ENCODE data around the gene HYLS1.
"Not testable (repeated sequence)": the region's sequence is repeated elsewhere in the genome, so short reads cannot be mapped to it uniquely, and the experiment has no call there.

The HYLS1 gene

GRCh38 chr11:125902927-125903710 is 15.7 kb downstream of the HYLS1 start, which contains the start of gene PUS3:
TSS of gene PUS3 (minus strand) at chr11:125903206. CDS start at chr11:125896284, 6,922 bp downstream.
- DNase-seq (ENCODE audit: low read depth), result peak; percentile 21
- no peak for TF ChIP-seq CTCF (IDR thresholded peaks at IDR 0.05; ENCODE audit: control insufficient read depth, insufficient read depth, low read depth, low read length, missing control alignments)
- peak within 1 kb of the TSS; percentile 71 for H3K4me3 ChIP-seq (ENCODE audit: control insufficient read depth, low read depth, low read length)

- H3K4me3 ChIP-seq (ENCODE audit: control insufficient read depth, low read depth, low read length), result no peak within 1 kb of the TSS
- no peak for DNase-seq (ENCODE audit: low read depth)
- TF ChIP-seq CTCF (IDR thresholded peaks at IDR 0.05; ENCODE audit: control insufficient read depth, insufficient read depth, low read depth, low read length, missing control alignments), result no peak
Measured at GRCh38 chr11:125903711-125904659, 16.5 kb downstream of the HYLS1 start, which contains the start of gene DDX25. TSS of gene DDX25 (plus strand) at chr11:125904508. CDS start at chr11:125904518, 10 bp downstream.

- no peak for TF ChIP-seq CTCF (IDR thresholded peaks at IDR 0.05; ENCODE audit: control insufficient read depth, insufficient read depth, low read depth, low read length, missing control alignments)
- no peak for DNase-seq (ENCODE audit: low read depth)
- no peak overlapping the region for H3K4me3 ChIP-seq (ENCODE audit: control insufficient read depth, low read depth, low read length)
Measured at GRCh38 chr11:125904678-125905077, 17.2 kb downstream of the HYLS1 start.

GRCh38 chr11:125910226-125910849 is 22.9 kb downstream of the HYLS1 start:
- no peak for DNase-seq (ENCODE audit: low read depth)
- no peak overlapping the region for H3K4me3 ChIP-seq (ENCODE audit: control insufficient read depth, low read depth, low read length)
- TF ChIP-seq CTCF (IDR thresholded peaks at IDR 0.05; ENCODE audit: control insufficient read depth, insufficient read depth, low read depth, low read length, missing control alignments), result no peak

- H3K4me3 ChIP-seq (ENCODE audit: control insufficient read depth, low read depth, low read length); DNase-seq (ENCODE audit: low read depth): not testable (repeated sequence)
Measured at GRCh38 chr11:125914601-125915000, 27.1 kb downstream of the HYLS1 start.

GRCh38 chr11:125916683-125917347 is 29.3 kb downstream of the HYLS1 start:
- DNase-seq (ENCODE audit: low read depth), result no peak
- TF ChIP-seq CTCF (IDR thresholded peaks at IDR 0.05; ENCODE audit: control insufficient read depth, insufficient read depth, low read depth, low read length, missing control alignments), result no peak
- H3K4me3 ChIP-seq (ENCODE audit: control insufficient read depth, low read depth, low read length), result no peak overlapping the region
